Measurements from ENCODE around the gene DUSP15. TPM values are rescaled to one million over a fixed set of nuclear protein-coding genes. Genes with fewer than 3 reads are reported as not detected.

DUSP15 gene
- total and polyA plus RNA-seq, 2 of the 8 experiments (the other 6 are each of a cell fraction or from before 2014, with no cell fraction given): 0.91 to 3.2 TPM

GRCh38 chr20:31811796-31812728 lies 58.3 kb downstream of the DUSP15 start:
- no peak overlapping the region for H4K91ac ChIP-seq (replicated peaks; ENCODE audit: insufficient read length, low read length)
- peaks cover 4 to 9% (median 8%) of the 10 kb centered on the region in 4 experiments; a peak in 6 of 7 replicates for H3K4me1 ChIP-seq (replicated peaks in 1 of 4; ENCODE audit: control insufficient read depth in 3 of 4, insufficient read depth in 4 of 4, low read length in 3 of 4)
- no peak overlapping the region for H2AFZ ChIP-seq (ENCODE audit: low read length)
- H2BK120ac ChIP-seq (replicated peaks; ENCODE audit: low read depth, low read length): no peak overlapping the region
- no peak overlapping the region for H3K9ac ChIP-seq (replicated peaks in 1 of 4; ENCODE audit: extremely low read depth in 1 of 4, low read depth in 3 of 4, low read length in 3 of 4)
- H3K27me3 ChIP-seq (replicated peaks in 1 of 4; ENCODE audit: control insufficient read depth in 3 of 4, extremely low read depth in 1 of 4, insufficient read depth in 3 of 4, low read length in 3 of 4): no peaks in the 10 kb centered on the region
- no peak overlapping the region for H3K14ac ChIP-seq (ENCODE audit: insufficient read length)
- FAIRE-seq (no peak), DNase-seq (ENCODE audit: low read depth in 1 of 2, low spot score in 2 of 2) (no peak)
- WGBS, 2 experiments (ENCODE audit: extremely low coverage in 1 of 2, insufficient coverage in 1 of 2, insufficient read length in 1 of 2, insufficient replicate concordance in 2 of 2, low coverage in 1 of 2, low lambda C conversion rate in 2 of 2, missing lambda C conversion rate in 1 of 2): 89% methylated on average over 15 of the region's 15 CpGs; no CpG with 5 or more reads in 1 of the 2 experiments
- H3K18ac ChIP-seq (ENCODE audit: extremely low read depth, low read length): no peak overlapping the region
- no peak overlapping the region for H3K4ac ChIP-seq (replicated peaks; ENCODE audit: insufficient read length, low read depth, low read length)
- H3K23me2 ChIP-seq (ENCODE audit: low read depth, low read length): no peaks in the 10 kb centered on the region
- no peak overlapping the region for H3K4me3 ChIP-seq (ENCODE audit: extremely low read depth in 1 of 4, insufficient read depth in 2 of 4, low read depth in 3 of 4, low read length in 4 of 4)
- H2BK12ac ChIP-seq (ENCODE audit: low read depth, low read length): no peak overlapping the region
- H2BK15ac ChIP-seq (ENCODE audit: low read length): no peak overlapping the region
- no peak overlapping the region for H2AK5ac ChIP-seq (ENCODE audit: low read depth, low read length)
- H3K4me2 ChIP-seq (ENCODE audit: insufficient read depth in 1 of 2, low read depth in 2 of 2, low read length in 2 of 2): no peak overlapping the region
- no peaks in the 10 kb centered on the region for H4K20me1 ChIP-seq (replicated peaks in 1 of 2; ENCODE audit: control insufficient read depth in 1 of 2, insufficient read depth in 2 of 2, low read length in 2 of 2)
- ChIA-PET CTCF (ENCODE audit: partially characterized antibody) (interaction anchor here (1.2 to 2.6 kb wide), 2 partner anchors 11 to 35 kb away, joined by 3 to 12 read pairs; no protein-coding TSS in a partner anchor), POLR2A (ENCODE audit: partially characterized antibody) (no interaction called here)
- no peaks in the 10 kb centered on the region for H3K36me3 ChIP-seq (ENCODE audit: control insufficient read depth in 2 of 4, insufficient read depth in 4 of 4, low read length in 3 of 4)
- no peaks in the 10 kb centered on the region for H3K79me2 ChIP-seq (ENCODE audit: control insufficient read depth in 1 of 2, insufficient read depth in 2 of 2, low read length in 2 of 2)
- H3K23ac ChIP-seq (ENCODE audit: insufficient read length): no peak overlapping the region
- no peaks in the 10 kb centered on the region for H3K9me3 ChIP-seq (ENCODE audit: insufficient read depth in 2 of 2, low read depth in 1 of 2, low read length in 1 of 2)
- no peak overlapping the region for H3K27ac ChIP-seq (ENCODE audit: low read depth, low read length)
- H4K5ac ChIP-seq (ENCODE audit: insufficient read length, low read depth, low read length): no peak overlapping the region
- H2BK5ac ChIP-seq (ENCODE audit: low read depth, low read length): no peak overlapping the region
- H3K79me1 ChIP-seq (ENCODE audit: low read depth, low read length): no peaks in the 10 kb centered on the region
- no peak overlapping the region for H4K8ac ChIP-seq (ENCODE audit: extremely low read depth, insufficient read depth, low read length)
- no peak overlapping the region for H2BK20ac ChIP-seq (ENCODE audit: low read length)
- no peak overlapping the region for H3K56ac ChIP-seq (replicated peaks; ENCODE audit: insufficient read length, low read depth, low read length)
- TF ChIP-seq ASH2L (IDR thresholded peaks at IDR 0.05; ENCODE audit: low read length): no peak
- no peak for TF ChIP-seq RFX5 (IDR thresholded peaks at IDR 0.05; ENCODE audit: borderline replicate concordance, low read depth, low read length)
- TF ChIP-seq BACH1 (IDR thresholded peaks at IDR 0.05; ENCODE audit: low read length): no peak
- no peak for TF ChIP-seq RXRA (IDR thresholded peaks at IDR 0.05; ENCODE audit: insufficient read depth, low read depth, low read length)
- TF ChIP-seq BCL11A (IDR thresholded peaks at IDR 0.05; ENCODE audit: low read depth in 2 of 2, low read length in 2 of 2): no peak
- no peak for TF ChIP-seq YY1 (IDR thresholded peaks at IDR 0.05; ENCODE audit: low read depth, low read length)
- no peak for TF ChIP-seq JUN (IDR thresholded peaks at IDR 0.05; ENCODE audit: low read depth, low read length)
- no peak for TF ChIP-seq SIX5 (IDR thresholded peaks at IDR 0.05; ENCODE audit: low read depth, low read length)
- TF ChIP-seq CREB1 (IDR thresholded peaks at IDR 0.05): no peak
- no peak for TF ChIP-seq TAF7 (optimal IDR thresholded peaks at IDR 0.05; ENCODE audit: borderline replicate concordance, low read depth, low read length)
- no peak for TF ChIP-seq CBX8 (IDR thresholded peaks at IDR 0.05; ENCODE audit: borderline replicate concordance, low read depth, low read length)
- TF ChIP-seq TEAD4 (IDR thresholded peaks at IDR 0.05; ENCODE audit: low read depth, low read length): no peak
- TF ChIP-seq HDAC6 (IDR thresholded peaks at IDR 0.05; ENCODE audit: low read depth, low read length): no peak
- TF ChIP-seq EZH2 (IDR thresholded peaks at IDR 0.05; ENCODE audit: low read depth, low read length, severe bottlenecking): no peak

All from H1 (cell line).